Lower leg skin (tissue), 4 donors: ENCODE data around the gene S100A7A. TPM values are rescaled to one million over a fixed set of nuclear protein-coding genes. Genes with fewer than 3 reads are reported as not detected.
A peak's percentile ranks its signal among the peaks of the same experiment; 100 is the strongest.
"Not testable (repeated sequence)": the region's sequence is repeated elsewhere in the genome, so short reads cannot be mapped to it uniquely, and the experiment has no call there.

Source experiments
- DNase-seq, 2 donors: peaks; one replicate each; pipeline ENCODE4 v3.0.0-alpha.2; 2019; ENCODE audit warnings: low spot score in 2 of 2
- H3K4me3 ChIP-seq: fragments of 200-600 bp; sonication (generic); 2 replicates; pipeline ENCODE4 v1.5.1; 2017; ENCODE audit warnings: mild to moderate bottlenecking, low read depth; ENCODE audit not compliant: poor library complexity, severe bottlenecking
- POLR2A ChIP-seq, 2 donors: fragments of 450-650 bp; IDR thresholded peaks; one replicate each; pipeline ENCODE4 v1.6.1; 2016 to 2017; ENCODE audit warnings: antibody characterized with exemption in 2 of 2, mild to moderate bottlenecking in 1 of 2, moderate library complexity in 1 of 2
- WGBS, 2 donors: methylation state at CpG; one replicate each; pipeline ENCODE4 v1.1.5; 2018; 5-methylcytosine and 5-hydroxymethylcytosine counted together
- intact Hi-C: fragments of 100-400 bp; cut with DNase I; formaldehyde crosslinking; loops from one replicate; pipeline ENCODE4 v1.15.0; 2023; ENCODE audit warnings: low total_unique reads
- total RNA-seq, 4 donors: library from RNA; depleted of rRNA; stranded (reverse); fragments of >200 nt; gene quantifications; one replicate each; pipeline ENCODE4 v1.1.0, GENCODE V29; 2016
- TF ChIP-seq, protein P1 (sequence below), 3 donors: fragments of 450-650 bp; IDR thresholded peaks; one replicate each; pipeline ENCODE4 v1.5.1; 2016; ENCODE audit warnings: antibody characterized with exemption in 3 of 3, mild to moderate bottlenecking in 3 of 3, moderate library complexity in 2 of 3

S100A7A gene
- total RNA-seq, 4 donors from 2014 or later, result not detected

DNA sequence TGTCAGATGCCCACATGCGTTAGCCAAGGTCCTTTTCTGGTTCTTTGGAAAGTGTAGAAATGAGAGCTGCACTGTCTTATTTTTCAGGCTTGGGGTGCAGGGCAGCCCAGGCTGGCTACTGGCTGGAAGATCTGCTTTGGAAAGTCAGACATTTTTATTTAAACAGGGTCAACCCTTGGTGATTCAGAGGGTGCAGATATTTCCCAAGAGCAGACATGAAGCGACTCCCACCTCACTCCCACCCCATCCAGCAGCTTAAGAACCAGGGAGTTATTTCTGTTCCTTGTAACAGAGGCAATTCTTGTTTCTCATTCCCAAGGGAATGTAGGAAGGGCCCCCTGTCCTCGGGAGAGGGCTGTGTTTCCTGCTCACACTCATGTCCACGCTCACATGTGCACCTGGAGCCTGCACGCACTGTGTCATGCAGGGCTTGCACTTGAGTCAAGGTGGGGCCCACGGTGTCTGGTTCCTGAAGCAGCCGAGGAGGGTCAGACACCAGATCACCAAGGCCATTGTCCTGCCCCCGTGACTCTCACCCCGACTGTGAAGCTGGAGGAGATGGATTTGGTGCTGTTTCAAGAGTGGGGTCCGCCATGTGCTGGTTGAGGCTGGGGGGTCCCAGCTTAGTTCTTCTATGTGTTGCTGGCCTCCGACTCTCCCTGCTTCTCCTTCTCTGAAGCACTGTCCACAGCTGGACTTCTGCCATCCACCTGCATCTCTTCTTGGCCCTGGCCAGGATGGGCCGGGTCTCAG lies 992 bp downstream of the S100A7A start:
- TF ChIP-seq, protein P1, sequence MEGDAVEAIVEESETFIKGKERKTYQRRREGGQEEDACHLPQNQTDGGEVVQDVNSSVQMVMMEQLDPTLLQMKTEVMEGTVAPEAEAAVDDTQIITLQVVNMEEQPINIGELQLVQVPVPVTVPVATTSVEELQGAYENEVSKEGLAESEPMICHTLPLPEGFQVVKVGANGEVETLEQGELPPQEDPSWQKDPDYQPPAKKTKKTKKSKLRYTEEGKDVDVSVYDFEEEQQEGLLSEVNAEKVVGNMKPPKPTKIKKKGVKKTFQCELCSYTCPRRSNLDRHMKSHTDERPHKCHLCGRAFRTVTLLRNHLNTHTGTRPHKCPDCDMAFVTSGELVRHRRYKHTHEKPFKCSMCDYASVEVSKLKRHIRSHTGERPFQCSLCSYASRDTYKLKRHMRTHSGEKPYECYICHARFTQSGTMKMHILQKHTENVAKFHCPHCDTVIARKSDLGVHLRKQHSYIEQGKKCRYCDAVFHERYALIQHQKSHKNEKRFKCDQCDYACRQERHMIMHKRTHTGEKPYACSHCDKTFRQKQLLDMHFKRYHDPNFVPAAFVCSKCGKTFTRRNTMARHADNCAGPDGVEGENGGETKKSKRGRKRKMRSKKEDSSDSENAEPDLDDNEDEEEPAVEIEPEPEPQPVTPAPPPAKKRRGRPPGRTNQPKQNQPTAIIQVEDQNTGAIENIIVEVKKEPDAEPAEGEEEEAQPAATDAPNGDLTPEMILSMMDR (IDR thresholded peaks at IDR 0.05), result no peak
- no peak for TF ChIP-seq POLR2A (IDR thresholded peaks at IDR 0.05)
- DNase-seq, result peak in 1 of 2 donors; percentile 67
- no peak overlapping the region for H3K4me3 ChIP-seq
- WGBS, 2 donors, result 83 to 86% methylated on average over 9 to 12 of the region's 12 CpGs
- intact Hi-C loops, result no loop called here

DNA sequence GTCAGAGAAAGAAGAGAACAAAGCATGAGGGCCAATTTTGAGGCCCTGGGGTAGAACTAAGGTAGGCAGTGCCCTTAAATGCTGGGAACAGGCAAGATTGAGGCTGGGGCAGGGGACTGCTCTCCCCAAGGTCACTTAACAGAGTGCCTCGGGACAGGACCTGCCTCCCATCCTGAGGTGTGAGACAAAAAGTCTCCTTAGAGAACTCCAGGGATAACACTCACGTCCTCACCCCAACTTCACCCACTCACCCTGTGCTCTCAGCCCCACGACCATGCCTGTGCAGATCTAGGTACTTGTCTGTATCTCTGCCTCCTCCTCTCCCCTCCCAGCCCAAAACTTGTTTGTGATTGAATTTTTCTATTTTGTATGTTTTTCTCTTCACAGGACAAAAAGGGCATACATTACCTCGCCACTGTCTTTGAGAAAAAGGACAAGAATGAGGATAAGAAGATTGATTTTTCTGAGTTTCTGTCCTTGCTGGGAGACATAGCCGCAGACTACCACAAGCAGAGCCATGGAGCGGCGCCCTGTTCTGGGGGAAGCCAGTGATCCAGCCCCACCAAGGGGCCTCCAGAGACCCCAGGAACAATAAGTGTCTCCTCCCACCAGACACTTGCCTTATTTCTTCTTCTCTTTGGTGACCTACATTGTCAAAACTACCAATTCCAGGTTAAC lies 2.6 kb downstream of the S100A7A start:
- H3K4me3 ChIP-seq, intact Hi-C loops: not testable (repeated sequence)
- peak in 1 of 2 donors; percentile 59 for DNase-seq
- 69 to 72% methylated on average over 7 of the region's 7 CpGs for WGBS, 2 donors

DNA sequence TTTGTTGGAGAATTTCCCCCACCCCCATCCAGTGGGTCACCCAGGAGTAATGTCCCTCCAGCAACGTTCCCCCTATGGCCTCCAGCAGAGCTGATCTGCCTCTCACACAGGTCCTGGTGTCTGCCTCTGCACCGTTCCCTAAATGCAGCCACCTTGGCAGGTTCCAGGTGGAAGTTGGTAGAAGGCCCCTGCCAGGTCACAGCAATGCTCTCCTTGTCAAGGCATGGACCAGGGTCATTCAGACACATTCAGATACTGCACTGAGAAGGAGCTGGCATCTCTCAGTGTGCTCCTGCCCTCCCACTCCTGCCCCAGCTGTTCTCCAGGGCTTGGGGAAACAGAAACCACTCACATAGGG lies 3.1 kb downstream of the S100A7A start:
- H3K4me3 ChIP-seq, intact Hi-C loops: not testable (repeated sequence)
- DNase-seq, result peak in 1 of 2 donors; percentile 61
- 43 to 51% methylated on average over 2 of the region's 2 CpGs for WGBS, 2 donors

DNA sequence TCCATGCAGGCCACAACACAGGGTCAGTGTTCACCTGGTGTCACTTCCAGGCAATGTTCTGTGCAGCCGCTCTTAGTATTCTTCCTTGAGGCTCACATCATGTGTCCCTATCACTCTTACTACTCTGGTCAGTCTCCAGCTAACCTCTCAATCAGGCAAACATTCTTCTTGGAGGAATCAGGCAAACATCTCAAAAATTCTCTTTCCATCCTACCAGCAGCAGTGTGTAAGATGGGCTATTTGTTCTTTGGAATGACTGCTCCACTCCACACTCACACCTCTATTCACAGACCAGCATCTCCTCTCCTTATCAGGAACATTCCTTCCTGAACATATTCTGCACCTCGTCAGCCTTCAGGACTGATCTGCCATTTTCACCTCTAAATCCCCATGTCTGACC lies 4.0 kb downstream of the S100A7A start:
- TF ChIP-seq, protein P1 (IDR thresholded peaks at IDR 0.05), result no peak
- TF ChIP-seq POLR2A (IDR thresholded peaks at IDR 0.05), result no peak
- no peak overlapping the region for H3K4me3 ChIP-seq
- DNase-seq, result no peak
- 74 to 76% methylated on average over 2 of the region's 2 CpGs for WGBS, 2 donors
- intact Hi-C loops, result no loop called here

DNA sequence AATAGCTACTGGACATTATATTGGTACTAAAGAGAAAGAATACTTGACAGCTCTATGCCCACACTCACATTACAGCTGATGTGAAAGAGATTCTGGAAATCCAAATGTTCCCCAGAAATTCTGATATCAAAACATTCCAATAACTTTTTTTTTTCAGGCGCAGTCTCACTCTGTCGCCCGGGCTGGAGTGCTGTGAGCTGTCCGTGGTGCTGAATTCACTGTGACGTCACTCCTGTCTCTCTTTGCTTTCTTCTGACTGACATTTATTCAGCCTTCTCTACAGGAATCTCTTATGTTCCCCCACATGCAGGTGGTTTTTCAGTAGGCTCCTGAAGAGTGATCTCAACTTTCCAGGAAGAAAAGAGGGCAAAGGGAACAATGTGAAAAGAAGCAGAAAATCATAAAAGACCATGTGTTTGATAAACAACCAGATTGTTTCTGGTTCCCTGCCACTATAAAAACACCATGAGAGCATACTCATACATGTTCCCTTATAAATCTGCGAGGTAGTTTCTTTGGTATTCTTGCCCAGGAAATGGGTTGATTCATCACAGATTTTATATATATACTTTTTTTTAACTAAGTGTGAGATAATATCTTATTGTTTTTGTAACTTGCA lies 6.2 kb downstream of the S100A7A start:
- 7% methylated on average over 6 of the region's 6 CpGs for WGBS, 2 donors
- DNase-seq, result peak; percentile 55 to 90
- intact Hi-C loops, result no loop called here

GRCh38 chr1:153426809-153427208 lies 10.5 kb downstream of the S100A7A start:
- no peak overlapping the region for H3K4me3 ChIP-seq
- TF ChIP-seq, protein P1 (IDR thresholded peaks at IDR 0.05), result no peak
- TF ChIP-seq POLR2A (IDR thresholded peaks at IDR 0.05), result no peak
- WGBS, 2 donors, result 23 to 32% methylated on average over 1 of the region's 1 CpG
- intact Hi-C loops, result no loop called here
- DNase-seq, result peak in 1 of 2 donors; percentile 13

More for the DNA sequence above, 6.2 kb downstream of the S100A7A start:
- H3K4me3 ChIP-seq, result no peak overlapping the region
- TF ChIP-seq, protein P1 (IDR thresholded peaks at IDR 0.05), result no peak
- no peak for TF ChIP-seq POLR2A (IDR thresholded peaks at IDR 0.05)
